Measurements from ENCODE around the gene DRC1. TPM values are rescaled to one million over a fixed set of nuclear protein-coding genes. Genes with fewer than 3 reads are reported as not detected.
A peak's percentile ranks its signal among the peaks of the same experiment; 100 is the strongest.

The DRC1 gene
- total and polyA plus RNA-seq, 2 of the 13 experiments (the other 11 are each of a cell fraction or from before 2014, with no cell fraction given), result 0.07 TPM; not detected in 1

- TF ChIP-seq NR1H2 (CRISPR knock-in tag; IDR thresholded peaks at IDR 0.05; ENCODE audit: borderline replicate concordance, low read depth) (no peak), ZNF784 (CRISPR knock-in tag; IDR thresholded peaks at IDR 0.05; ENCODE audit: borderline replicate concordance) (no peak; the same call in 1 of the 2 replicates), MTERF4 (CRISPR knock-in tag; IDR thresholded peaks at IDR 0.05) (0 out of 2 replicates have a peak, but pooled peaks have one; percentile 9), KLF6 (CRISPR knock-in tag; IDR thresholded peaks at IDR 0.05) (peak; percentile 70; the same call in 1 of the 2 replicates), ZMYM2 (CRISPR knock-in tag; IDR thresholded peaks at IDR 0.05) (peak; percentile 64; the same call in 1 of the 2 replicates), ATF5 (CRISPR knock-in tag; IDR thresholded peaks at IDR 0.05; ENCODE audit: low read depth) (no peak), ZFAT (CRISPR knock-in tag; conservative IDR thresholded peaks at IDR 0.05) (no peak), ZGPAT (CRISPR knock-in tag; IDR thresholded peaks at IDR 0.05) (peak; percentile 53), ATF1 (CRISPR knock-in tag; IDR thresholded peaks at IDR 0.05) (no peak; the same call in 1 of the 2 replicates), HNF4A (CRISPR knock-in tag; IDR thresholded peaks at IDR 0.05) (peak; percentile 92), SRY (CRISPR knock-in tag; IDR thresholded peaks at IDR 0.05) (0 out of 2 replicates have a peak, but pooled peaks have one; percentile 50), RXRA (CRISPR knock-in tag; IDR thresholded peaks at IDR 0.05) (peak; percentile 59; the same call in 1 of the 2 replicates), DNMT1 (CRISPR knock-in tag; IDR thresholded peaks at IDR 0.05) (no peak), ZNF552 (CRISPR knock-in tag; IDR thresholded peaks at IDR 0.05; ENCODE audit: borderline replicate concordance) (no peak), ZNF501 (CRISPR knock-in tag; IDR thresholded peaks at IDR 0.05) (peak; percentile 63), ETS1 (CRISPR knock-in tag; IDR thresholded peaks at IDR 0.05) (no peak), ZNF609 (CRISPR knock-in tag; IDR thresholded peaks at IDR 0.05; ENCODE audit: borderline replicate concordance) (no peak), FOXM1 (CRISPR knock-in tag; IDR thresholded peaks at IDR 0.05) (no peak)
Measured at GRCh38 chr2:26456440-26457250, 54.9 kb downstream of the DRC1 start (continued).
